ENCODE results near the gene SEPHS1.
"Not testable (repeated sequence)": the region's sequence is repeated elsewhere in the genome, so short reads cannot be mapped to it uniquely, and the experiment has no call there.

Gene SEPHS1

DNA sequence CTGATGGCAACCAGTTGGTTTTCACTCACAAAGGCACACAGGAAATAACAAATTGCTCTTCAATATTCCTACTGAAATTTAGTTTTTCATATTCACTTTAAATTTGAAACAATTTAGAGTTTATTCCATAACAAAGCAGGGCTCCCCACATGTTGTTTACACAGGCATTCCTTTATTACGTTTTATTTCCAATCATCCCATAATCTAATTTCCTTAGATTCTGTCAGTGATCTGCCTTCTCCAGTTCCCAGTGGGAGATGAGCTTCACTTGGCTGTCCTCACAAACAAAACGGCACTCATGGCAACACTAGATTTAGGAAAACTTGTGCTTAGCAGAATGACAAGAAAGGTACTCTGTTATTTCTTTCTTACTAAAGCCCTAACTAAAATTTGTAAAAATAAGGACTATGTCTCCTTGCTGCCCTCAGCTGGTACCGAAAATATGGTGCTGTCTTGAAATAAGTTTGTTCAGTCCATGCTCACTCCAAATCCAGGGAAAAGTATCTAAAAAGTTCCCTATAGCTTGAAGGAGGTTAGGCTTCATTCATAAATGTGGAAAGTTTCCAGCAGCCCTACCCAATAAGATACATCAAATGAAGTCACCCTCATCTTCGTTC is 71.2 kb downstream of the SEPHS1 start:
- no peak for DNase-seq

DNA sequence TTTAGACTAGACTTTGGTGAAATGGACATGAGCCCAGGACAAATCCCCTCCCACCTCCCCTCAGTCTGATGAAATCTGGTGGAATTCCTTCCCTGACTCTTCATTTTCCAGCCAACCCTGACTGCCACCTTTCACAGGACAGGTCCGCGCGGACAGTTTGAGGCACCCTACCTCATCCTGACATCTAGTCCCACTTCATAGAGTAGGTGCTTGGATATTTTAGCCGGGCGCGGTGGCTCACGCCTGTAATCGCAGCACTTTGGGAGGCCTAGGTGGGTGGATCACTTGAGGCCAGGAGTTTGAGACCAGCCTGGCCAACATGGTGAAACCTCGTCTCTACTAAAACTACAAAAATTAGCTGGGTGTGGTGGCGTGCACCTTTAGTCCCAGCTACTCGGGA is 71.9 kb downstream of the SEPHS1 start:
- DNase-seq = not testable (repeated sequence)

GRCh38 chr10:13272164-13272571 is 75.9 kb downstream of the SEPHS1 start:
- no peak for DNase-seq

DNA sequence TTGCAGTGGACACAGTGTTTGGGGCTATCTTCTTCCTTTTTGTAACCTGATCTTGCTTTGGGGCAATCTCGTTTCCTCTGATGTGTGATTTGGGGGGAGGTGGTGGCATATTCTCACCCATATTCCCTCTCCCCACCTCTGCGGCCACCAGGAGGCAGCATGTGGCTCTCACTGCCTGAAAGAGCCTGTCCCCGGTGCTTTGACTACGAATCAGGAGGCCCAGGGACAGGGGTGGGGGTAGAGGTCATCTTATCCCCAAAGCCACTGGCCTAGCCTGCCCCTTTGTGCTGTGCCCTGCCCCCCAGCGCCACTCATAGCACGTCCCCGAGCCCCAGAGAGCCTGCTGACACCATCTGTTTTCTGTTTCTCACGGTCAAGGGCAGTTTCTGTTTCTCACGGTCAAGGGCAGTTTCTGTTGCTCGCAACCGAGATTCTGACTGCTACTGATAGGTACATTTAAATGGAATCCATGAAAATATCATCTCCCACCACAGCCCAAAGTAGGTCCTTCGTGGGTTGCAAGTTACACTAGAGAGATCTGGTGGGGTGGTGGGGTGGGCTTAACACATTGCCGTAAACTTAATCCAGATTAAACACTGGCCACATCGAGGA is 76.4 kb downstream of the SEPHS1 start:
- DNase-seq = no peak

DNA sequence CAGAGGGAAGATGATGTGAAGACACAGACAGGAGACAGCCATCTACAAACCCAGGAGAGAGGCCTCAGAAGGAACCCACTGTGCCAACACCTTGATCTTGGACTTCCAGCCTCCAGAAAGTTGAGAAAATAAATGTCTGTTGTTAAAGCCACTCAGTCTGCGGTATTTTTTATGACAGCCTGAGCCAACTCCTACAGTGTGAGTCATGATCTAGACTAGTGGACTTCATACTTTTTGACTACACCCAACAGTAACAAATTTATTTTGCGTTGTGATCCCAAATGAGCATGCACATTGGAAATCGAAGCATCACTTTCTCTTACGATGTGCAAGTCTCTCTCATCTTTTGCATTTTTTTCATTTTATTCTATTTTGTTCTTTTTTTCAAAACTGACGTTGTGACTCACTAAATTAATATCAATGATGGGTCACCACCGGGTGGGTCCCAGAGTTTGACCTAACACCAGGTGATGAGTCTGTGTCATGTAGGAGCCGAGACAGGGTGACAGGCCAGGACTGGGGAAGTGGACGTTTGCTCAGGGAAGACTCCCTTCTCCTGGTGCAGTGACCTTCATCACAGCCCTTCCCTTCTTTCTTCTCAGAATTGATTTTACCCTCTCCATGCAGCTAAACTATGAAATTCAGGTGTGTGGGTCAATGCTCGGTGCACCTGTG is 77.1 kb downstream of the SEPHS1 start:
- DNase-seq = no peak

DNA sequence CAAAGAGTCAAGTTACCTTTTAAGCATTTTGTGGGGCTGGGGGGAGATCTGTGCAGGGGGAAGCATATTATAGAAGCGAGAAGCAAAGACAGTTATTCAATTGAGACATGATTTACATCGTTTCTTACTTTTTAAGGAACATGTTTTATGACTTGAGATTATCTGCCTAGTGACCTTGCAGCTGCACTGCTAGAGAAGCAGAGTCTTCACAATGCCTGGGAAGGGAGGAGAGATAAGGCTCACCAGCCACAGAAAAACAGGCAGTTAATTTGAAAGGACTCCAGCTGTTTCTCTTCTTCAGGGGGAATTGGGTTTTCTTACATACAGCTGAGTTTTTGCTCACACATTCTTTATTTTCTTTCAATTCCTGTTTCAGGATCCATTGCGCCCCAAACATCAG is 79.3 kb downstream of the SEPHS1 start:
- no peak for DNase-seq

DNA sequence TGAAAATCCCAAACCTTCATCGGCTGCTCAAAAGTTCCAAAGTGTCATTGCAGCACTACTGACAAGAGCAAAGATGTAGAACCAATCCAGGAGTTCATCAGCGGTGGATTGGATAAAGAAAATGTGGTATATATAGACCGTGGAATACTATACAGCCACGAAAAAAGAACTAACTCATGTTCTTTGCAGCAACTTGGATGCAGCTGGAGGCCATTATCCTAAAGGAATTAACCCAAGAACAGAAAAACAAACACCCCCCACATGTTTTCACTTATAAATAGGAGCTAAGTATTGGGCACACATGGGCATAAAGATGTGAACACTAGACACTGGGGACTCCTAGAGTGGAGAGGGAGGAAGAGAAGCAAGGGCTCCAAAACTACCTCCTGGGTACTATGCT is 79.8 kb downstream of the SEPHS1 start:
- DNase-seq = no peak

Measured in cortex of kidney (tissue), 1 donor.